ENCODE results near the gene C5orf22. TPM values are rescaled to one million over a fixed set of nuclear protein-coding genes. Genes with fewer than 3 reads are reported as not detected.
"Not testable (repeated sequence)": the region's sequence is repeated elsewhere in the genome, so short reads cannot be mapped to it uniquely, and the experiment has no call there.

Gene C5orf22
- polyA plus RNA-seq, 3 donors, result 23.3 to 33.1 (median 31.8) TPM

- no peak for DNase-seq
Observed at GRCh38 chr5:31598640-31599611, 66.8 kb downstream of the C5orf22 start.

DNA sequence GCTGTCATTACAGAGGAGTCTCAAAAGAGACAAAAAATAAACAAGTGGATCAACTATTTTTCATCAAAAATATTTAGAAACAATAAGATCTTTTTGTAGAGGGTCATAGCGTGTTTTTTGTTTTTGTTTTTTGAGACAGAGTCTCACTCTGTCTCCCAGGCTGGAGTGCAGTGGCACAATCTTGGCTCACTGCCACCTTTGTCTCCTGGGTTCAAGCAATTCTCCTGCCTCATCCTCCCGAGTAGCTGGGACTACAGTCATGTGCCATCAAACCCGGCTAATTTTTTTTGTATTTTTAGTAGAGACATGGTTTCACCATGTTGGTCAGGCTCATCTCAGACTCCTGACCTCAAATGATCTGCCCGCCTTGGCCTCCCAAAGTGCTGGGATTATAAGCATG, 70.2 kb downstream of the C5orf22 start:
- DNase-seq, result not testable (repeated sequence)

GRCh38 chr5:31604240-31604639, 72.1 kb downstream of the C5orf22 start:
- no peak for DNase-seq

- DNase-seq, result no peak
Observed at GRCh38 chr5:31604644-31605043, 72.5 kb downstream of the C5orf22 start.

Other genes with a start within 250 kb of the C5orf22 start
- 10 to 100 TPM; 77.5 to 95.0 (median 85.5) TPM for gene DROSHA, start 208 bp upstream of the C5orf22 start, polyA plus RNA-seq (ENCODE audit: insufficient read length in 3 of 3)
- 10 to 100 TPM; 16.3 to 21.4 (median 18.9) TPM for gene PDZD2, start 106.8 kb downstream of the C5orf22 start, polyA plus RNA-seq (ENCODE audit: insufficient read length in 3 of 3)

Measured in renal pelvis (tissue), 4 donors.